Fibroblast of skin of abdomen (primary cell): ENCODE data around the gene KIAA0825.

Experiments
- DNase-seq: peaks from one replicate; pipeline ENCODE4 v3.0.0-alpha.2; 2013

The KIAA0825 gene

DNA sequence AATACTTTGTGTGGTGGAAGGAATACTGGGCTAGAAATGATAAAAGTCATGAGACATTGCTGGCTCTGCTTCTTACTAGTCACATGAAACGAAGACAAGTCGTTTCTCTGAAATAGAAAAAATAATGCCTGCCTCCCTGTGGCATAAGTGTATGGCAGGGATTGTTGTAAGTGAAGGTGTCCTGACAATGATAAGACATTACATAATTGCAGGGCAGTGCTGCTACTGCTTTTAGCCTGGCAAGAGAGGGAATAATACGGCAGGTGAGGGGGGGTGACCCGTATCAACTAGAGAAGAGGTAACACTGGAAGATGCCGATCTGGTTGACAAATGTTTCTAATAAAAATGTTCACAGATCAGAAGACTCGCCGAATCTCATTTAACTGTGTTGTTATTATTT, 314.3 kb downstream of the KIAA0825 start:
- DNase-seq, result no peak

DNA sequence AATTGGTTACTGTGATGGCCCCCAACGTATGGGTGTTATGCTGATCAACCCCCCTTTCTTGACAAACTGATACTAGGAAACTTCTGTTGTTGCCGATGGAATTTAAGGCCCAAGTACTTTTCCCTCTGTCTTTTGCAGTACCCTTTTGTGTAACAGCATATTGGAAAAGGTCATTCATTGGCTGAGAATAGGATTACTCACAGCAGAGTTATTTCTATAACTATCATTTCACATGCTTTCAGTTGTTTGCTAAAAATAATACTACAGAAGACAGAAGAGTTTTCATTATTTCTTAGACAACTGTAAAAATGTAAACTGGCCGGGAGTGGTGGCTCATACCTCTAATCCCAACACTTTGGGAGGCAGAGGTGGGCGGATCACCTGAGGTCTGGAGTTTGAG, 329.5 kb downstream of the KIAA0825 start:
- DNase-seq, result peak; percentile 49

DNA sequence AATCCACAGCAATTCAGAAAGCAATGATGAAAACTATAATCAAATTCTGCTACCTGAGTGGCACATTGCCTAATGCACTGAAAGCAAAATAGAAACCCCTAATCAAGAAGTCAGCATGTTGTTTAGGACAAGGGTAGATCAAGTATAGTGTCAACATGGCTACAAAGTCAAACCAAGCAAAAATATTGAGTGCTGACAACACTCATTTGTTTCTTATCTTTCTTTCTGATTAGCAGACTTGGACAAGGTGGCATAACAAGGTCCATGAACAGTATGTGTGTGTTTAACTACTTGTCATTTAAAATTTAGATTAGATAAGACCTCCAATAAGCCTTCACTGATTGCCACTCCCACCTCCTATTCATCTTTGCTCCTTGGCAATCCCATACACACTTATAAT, 332.4 kb downstream of the KIAA0825 start:
- no peak for DNase-seq

DNA sequence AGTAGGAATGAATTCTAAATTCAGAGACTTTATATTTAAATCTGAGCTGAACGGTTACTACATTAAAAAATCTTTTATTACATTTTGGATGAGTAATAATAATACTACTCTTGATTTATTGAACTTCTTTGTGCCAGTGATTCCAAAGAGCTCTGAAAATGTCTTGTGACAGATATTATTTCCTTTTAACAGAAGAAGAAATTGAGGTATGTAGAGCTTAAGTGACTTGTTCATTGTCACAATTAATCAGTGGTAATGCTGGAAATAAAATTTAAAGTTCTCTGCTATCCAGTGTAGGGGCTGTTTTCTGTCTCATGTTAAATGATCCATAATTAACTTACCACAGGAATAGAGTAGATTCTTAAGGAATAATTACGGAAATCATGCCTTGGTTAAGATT, 335.3 kb downstream of the KIAA0825 start:
- no peak for DNase-seq

DNA sequence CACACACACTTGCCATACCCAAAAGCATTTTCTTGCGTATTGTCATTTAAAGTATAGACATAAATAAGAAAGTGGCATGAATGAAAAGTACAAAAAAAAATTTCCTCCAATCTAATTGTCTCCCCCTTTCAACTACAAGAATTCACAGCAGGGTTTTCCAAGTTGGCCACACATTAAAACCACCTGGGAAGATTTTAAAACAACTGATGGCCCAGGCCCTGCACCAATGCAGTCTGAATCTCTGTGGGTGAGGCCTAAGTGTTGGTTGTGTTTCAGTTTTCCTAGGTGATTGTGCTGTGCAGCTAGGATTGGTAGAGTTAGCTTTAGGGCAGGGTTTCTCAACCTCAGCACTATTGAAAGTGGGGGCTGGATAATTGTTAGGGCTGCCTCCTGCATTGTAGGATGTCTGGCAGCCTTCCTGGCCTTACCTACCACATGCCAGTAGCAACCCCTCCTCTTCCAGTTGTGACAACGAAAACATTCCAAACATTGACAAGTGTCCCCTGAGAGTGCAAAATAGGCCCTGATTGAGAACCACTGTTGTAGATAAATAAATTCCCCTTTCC, 337.1 kb downstream of the KIAA0825 start:
- DNase-seq, result no peak

DNA sequence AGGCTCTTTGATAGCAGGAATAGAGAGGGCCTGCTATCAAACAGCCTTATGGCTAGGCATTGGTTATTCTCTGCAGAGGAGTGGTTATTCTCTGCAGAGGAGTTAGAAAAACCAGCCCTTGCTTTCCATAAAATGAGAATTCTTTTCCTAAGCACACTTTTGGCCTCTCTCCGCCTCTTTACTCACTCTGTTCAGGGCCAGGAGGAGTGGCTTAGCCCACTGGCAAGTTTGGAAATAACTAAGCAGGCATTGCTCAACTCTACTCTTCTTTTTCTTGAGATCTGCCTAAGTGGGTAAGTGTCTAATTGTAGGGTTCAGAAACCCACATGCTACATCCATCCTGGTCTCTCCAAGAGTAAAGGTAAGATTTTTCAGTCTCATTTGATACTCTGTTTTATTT, 341.7 kb downstream of the KIAA0825 start:
- no peak for DNase-seq

DNA sequence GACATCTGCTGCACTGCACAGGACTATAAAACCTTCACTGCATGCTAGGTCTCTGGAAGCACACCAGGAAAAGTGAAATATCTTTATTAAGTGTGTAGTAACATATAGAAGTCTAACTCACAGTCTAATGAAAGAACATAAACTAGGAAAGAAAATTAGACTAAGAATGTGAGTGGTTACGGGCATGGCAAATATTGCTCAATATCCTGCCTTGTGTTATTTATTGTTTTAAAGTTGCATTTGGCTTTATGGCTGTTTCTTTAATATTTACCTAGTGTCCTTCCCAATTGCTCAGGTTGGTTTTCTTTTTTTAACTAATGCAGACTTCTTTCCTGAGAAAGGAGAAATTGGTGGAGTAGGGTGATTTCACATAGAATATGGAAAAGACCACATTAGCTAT, 342.4 kb downstream of the KIAA0825 start:
- DNase-seq, result peak; percentile 4

DNA sequence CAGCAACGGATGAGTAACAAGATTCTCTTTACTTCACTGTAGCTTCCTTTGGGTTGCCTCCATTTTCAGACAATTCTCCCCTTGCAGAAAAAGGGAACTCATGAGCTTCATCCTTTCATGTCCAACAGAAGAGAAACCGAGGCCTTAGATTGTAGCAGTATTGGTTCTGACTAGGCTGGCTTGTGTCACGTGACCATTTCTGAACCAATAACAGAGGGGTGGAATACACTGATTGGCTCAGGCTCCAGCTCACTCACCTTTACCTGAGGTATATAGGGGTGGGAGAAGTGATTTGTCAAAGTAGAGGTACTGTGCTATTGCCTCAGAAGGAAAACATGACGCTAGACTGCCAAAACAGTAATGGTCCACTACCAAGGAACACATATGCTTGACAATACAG, 343.7 kb downstream of the KIAA0825 start:
- no peak for DNase-seq

DNA sequence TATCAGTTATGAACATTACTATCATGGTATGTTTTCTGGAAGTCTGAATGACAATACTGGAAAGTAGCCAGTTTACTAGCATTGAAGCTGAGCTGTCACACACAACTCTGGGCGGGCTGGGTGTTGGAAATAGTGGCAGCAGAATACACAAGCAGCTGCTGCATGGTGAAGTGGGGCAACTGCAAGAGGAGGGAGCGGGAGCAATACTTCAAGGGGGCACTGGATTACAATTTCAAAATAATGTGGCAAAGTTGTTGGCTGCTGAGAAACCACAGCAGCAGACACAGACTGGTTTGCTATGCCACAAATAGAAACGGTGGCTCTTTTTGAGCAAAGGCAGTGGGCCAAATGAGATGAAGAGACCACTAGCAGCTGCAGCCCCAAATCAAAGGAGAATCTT, 350.2 kb downstream of the KIAA0825 start:
- no peak for DNase-seq

DNA sequence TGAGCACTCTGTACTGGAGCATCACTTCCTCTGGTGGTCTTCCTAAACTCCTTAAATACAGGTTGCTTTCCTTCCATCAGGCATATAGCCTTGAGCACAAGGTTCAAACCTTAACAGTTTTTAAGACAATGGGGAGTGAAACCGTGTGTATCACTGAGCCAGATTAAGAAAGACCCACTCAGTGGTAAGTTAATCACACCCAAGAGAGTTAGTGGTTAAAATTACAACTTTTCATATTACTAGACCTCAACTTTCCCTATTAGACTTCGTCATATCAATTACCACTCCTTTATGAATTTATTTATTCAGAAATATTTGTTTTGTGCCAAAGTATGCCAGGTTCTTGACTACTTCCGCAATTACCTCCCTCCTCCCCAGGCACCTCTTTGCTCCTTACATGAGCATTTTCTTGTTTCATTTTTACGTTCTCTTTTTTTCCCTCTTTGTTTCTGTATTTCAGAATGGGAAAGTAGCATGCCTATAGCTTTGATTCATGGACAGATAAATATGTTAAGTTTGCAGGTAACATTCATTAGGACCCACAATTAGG, 351.0 kb downstream of the KIAA0825 start:
- no peak for DNase-seq

DNA sequence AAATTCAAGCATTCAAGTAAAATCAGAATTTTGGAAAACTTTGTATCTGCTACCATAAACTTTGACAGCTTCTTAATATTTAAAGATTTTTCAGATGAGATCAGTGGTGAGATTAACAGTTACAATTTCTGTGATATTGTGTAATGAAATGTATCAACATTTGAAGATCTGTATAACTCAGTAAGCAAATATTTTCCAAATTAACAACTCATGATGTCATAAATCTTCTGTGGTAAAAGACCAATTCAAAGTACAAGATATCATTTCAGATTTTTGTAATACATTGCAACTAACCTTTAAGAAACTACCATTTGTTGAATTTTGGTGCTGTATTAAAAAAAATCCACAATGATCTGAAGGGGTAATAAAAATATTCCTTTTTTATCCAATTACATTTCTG, 352.2 kb downstream of the KIAA0825 start:
- DNase-seq, result peak; percentile 8

DNA sequence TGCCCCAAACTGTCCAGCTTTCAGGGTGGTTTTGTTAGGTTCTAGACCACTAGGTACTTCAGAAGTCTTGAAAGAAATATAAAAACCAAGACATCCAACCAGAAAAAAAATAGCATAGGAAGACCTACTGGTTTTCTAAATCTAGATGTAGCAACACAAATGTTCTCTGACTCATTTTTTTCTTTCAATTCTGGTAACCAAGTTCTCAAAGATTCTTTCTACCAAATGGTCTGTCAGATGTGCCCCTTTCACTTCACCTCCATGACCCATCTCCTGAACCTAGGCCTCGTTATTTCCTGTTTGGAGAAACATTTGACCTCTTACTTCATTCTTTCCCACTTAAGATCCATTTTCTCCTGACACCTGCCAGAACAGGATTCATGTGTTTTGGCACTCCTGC, 355.3 kb downstream of the KIAA0825 start:
- DNase-seq, result no peak

DNA sequence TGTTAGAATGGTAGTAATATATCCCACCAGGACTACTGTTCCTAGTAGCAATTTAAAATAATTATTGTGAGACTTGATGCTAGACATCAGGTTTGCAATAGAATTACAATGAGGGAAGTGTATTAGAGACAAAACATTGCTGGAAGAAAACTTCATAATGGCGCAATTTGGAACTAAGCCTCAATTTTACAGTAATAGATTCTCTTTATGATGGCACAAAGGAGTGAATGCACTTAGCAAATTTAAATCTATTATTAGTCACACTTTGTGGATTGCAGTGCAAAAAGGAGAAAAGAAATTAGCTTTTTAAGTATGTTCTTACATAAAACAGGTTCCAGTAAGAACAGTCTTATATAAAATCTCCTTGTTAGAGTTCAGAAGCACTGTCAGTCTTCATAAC, 358.3 kb downstream of the KIAA0825 start:
- no peak for DNase-seq

DNA sequence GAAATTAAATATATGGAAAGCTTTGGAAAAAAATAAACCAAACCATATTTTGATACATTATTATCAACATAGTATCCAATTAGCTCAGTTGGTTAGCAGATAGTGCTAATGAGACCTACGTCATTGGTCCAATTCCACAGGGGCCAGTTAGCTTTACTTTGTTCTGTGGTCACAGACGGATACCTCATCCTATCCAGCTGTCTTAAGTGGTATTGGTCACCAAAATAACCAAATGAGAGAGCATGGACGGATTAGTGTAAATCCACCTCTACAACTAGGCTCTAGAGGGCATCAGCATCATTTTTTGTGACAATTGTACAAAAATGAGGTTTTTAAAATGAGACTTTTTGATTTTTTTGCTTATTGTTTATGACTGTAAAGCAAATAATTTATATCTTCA, 364.2 kb downstream of the KIAA0825 start:
- no peak for DNase-seq

DNA sequence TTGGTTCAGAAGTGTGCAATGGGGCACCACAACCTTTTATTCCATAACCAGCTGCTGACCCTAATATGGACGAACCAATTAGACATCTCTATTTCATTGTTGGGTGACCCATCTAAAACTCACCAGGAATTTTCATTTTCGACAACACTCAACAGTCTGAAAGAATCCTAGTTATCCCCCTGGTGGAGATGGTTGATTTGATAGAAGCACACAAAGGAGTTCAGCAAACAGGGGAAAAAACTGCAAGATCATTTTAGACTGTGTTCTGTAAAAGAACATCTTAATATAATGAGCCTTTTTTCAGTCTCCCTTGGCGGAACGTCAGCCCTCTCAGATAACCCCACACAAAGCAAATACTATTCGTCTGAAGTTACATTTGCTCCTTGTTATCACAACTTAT, 367.4 kb downstream of the KIAA0825 start:
- no peak for DNase-seq

DNA sequence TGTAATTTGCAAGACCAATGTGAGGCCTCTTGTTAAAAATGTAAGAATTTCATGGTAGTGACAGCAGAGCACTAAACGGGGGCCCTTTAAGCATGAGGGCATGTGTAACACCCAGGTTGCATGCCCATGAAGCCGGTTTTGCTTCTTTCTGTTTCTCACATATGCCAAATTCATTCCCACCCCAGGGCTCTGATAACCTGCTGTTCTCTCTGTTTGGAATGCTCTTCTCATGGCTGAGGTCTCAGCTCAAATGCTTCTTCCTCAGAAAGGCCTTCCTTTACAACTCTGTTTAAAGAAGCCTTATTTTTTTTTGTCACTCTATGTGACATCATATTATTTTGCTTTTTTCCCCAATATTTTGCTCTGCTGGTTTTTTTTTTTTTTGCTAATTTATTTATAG, 369.0 kb downstream of the KIAA0825 start:
- no peak for DNase-seq

DNA sequence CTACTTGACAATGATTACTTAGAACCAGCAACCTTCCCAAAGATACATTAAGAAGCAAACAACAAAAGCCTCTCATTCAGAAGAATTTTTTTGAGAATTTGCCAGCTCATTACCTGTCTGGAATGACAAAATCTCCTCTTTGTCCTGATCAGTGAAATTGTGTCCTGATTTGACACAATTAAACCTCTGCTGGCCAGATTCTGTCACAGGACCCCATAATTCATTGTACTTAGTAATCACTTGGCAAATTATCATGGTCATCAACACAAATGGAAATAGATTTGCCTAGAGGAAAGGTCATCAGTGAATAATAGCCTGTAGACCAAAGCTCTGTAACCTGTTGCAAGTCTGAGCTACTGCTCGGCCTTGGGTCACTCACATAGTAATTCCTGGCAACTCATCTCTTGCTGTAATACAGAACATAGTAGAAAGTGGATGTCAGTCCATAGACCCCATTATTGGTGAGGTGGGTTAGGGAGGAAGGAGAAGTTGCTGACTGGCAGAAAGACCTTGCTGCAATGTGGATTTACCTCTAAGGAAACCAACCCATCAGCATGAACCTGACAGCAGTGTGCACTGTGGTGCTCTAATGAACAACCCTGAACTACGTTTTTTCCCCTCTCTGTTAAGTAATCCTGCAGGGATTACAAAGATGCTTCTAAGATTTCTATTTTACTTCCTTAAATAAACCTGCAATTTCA, 370.1 kb downstream of the KIAA0825 start:
- no peak for DNase-seq

DNA sequence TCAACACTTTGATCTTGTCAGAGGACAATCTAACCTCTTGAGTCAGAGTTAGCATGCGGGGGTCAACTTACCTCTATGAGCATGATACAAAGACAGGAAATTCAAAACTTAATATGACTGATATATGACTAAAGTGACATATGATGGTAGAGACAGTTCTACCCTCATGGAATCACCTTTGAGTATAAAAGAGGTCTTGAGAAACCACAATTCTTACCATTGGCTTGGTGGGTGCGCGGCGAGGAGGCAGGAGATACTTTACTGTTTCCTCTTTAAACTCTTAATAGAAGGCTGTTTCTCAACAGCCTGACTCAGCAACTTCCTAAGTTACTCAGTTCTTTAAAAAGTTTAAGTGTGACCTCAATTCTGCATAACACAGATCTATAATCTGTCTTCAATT, 372.8 kb downstream of the KIAA0825 start:
- peak; percentile 33 for DNase-seq

DNA sequence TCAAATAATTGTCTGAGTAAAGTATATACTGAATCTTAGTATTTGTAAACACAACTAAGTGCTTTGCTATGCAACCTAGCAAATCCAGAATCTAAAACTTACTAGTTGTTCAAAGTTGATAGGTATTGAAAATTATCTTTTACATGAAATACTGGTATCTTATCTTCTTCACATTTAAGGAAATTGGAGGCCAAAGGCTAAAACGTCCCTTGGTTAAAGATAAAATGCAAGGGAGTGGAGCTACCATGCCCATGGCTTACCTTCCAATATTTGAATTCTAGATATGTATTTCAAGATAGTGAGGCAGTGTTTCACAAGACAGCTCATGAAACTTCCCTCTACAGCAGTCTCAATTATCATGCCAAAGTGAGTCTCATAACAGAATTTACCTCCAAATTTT, 373.5 kb downstream of the KIAA0825 start:
- DNase-seq, result no peak

DNA sequence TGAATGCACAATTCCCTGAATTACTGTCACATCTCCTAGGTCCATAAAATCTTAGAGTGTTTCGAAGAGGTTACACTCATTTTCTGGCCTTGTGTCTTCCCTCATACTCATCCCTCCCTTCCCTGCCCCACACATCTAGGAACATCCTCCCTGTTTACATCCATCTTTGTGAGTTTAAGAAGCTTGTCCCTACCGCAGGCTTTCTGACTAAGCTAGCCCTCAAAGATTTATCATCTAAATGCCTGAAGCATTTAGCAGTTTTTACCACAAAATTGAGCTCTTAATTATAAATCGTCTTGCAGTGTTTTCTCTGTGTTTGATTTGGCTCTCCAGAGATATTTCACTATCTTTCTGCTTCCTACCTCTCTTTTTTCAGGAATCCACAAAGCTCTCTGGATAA, 374.8 kb downstream of the KIAA0825 start:
- peak; percentile 83 for DNase-seq

DNA sequence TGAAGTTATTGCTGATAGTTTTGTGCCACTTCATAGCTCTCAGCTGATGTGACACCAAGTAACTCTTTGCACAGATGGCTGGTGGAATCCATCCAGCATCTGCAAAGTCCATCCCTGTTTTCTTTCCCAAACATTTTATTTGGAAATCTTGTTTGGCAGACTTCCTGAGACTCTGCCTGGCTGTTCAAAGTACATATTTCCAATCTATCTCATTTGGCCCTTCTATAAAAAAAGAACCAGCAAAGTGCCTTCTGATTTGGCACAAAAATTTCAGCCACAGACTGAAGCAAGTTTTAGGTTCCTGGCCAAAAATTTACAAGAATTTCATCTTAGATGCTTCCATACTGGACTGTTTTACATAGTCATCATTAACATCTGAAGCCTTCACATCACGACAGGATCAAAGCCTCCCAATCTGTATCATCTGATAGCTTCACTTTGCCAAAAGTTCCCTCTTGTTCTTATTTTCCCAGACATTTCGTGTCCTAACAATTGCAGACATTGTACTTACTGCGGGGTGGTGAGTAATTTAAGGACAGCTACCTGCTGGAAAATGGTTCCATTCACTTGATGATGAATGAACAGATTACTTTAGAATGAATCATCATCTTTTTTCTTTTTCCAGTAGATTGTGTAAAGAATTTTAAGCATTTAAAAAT, 377.3 kb downstream of the KIAA0825 start:
- peak; percentile 50 for DNase-seq

DNA sequence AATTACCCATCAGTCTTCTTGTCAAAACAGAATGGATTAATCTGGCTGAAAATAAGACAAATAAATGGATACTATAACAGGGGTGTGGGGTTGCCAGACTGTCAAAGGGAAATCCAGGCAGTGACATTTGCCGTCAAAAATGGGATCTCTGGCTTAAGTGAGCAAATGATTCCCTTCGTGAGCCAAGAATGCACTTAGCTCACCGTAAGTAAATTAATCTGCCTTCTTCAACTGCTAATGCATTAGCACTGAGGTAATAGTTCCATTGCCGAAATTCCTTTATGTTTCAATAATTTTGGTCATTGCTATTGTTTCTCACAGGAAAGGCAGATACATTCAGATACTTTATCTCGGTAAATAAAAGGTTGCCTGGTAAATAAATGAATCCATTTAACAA, 377.8 kb downstream of the KIAA0825 start:
- DNase-seq, result peak; percentile 17

DNA sequence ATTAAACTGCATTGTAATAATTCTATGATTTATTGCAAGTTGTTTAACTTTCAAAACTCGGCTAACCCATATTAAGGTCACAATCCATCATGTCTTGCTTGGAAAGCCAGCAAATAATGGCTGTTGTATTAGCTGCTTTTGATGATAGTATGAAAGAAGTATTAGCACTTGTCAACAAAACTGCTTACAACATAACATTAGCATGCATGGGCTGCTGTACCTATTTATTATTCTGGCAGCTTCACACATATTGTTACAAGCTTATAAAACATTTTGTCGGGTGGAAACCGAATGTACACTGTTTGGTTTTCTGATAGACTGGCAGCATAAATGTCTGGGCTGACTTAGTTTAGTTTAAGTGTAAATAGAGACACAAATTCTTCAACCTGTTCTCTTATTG, 378.3 kb downstream of the KIAA0825 start:
- peak; percentile 8 for DNase-seq

DNA sequence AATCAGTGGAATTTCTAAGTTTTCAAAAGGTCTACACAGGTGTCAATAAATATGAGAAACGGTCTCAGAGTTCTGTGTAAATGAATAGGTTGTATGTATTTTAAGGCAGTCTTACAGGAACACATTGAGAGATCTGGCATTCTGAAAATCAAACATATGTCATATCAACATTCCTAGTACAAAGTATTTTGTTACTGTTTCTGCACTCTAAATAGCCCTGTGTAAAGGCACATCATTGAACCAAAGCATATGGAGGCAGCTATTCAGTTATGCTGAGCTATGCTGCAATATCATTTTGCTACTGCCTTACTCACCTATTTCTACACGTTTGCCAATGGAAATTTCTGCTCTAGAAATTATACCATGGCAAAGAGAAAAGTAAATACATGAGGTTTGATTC, 379.1 kb downstream of the KIAA0825 start:
- no peak for DNase-seq
